ENCODE data around the gene TMEM205.

The TMEM205 gene

DNA sequence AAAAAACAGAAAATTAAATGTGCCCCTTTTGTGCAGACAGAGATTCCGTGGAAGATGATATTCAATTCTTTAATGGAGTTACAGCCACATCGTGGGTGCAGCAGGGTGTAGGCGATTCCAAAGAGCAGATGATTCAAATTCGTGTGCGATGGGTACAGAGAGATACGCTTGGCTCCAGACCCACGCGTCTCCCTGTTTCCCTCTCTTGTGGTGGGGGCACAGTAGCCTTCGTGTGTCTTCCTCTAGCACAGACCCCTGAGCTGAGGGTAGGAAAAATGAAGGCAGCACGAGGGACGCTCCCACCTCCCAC, 45.3 kb downstream of the TMEM205 start:
- Histone ChIP-seq H3F3A (ENCODE audit: control insufficient read depth, insufficient read depth) (no peaks in the 10 kb centered on the region), H3K27me3 (ENCODE audit: control insufficient read depth, low read length) (no peaks in the 10 kb centered on the region), H3K4me3 (ENCODE audit: low read length) (no peak overlapping the region), H3K36me3 (ENCODE audit: control insufficient read depth, low read length) (no peaks in the 10 kb centered on the region), H3K4me1 (ENCODE audit: control insufficient read depth, low read length) (no peaks in the 10 kb centered on the region), H3K27ac (ENCODE audit: low read depth, low read length) (no peak overlapping the region), H3K9me3 (ENCODE audit: control insufficient read depth, insufficient read depth, low read length) (no peaks in the 10 kb centered on the region), H3K4me2 (ENCODE audit: low read length) (no peak overlapping the region), H3K79me2 (ENCODE audit: control insufficient read depth, low read length) (no peaks in the 10 kb centered on the region), H3K9me2 (replicated peaks; ENCODE audit: control insufficient read depth, low read length) (no peaks in the 10 kb centered on the region), H4K20me1 (ENCODE audit: control insufficient read depth, insufficient read depth, low read depth, low read length) (no peaks in the 10 kb centered on the region)
- no peak for TF ChIP-seq EZH2phosphoT487 (IDR thresholded peaks at IDR 0.05; ENCODE audit: borderline replicate concordance, low read length)
- TF ChIP-seq, protein P1, sequence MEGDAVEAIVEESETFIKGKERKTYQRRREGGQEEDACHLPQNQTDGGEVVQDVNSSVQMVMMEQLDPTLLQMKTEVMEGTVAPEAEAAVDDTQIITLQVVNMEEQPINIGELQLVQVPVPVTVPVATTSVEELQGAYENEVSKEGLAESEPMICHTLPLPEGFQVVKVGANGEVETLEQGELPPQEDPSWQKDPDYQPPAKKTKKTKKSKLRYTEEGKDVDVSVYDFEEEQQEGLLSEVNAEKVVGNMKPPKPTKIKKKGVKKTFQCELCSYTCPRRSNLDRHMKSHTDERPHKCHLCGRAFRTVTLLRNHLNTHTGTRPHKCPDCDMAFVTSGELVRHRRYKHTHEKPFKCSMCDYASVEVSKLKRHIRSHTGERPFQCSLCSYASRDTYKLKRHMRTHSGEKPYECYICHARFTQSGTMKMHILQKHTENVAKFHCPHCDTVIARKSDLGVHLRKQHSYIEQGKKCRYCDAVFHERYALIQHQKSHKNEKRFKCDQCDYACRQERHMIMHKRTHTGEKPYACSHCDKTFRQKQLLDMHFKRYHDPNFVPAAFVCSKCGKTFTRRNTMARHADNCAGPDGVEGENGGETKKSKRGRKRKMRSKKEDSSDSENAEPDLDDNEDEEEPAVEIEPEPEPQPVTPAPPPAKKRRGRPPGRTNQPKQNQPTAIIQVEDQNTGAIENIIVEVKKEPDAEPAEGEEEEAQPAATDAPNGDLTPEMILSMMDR (IDR thresholded peaks at IDR 0.05; ENCODE audit: low read depth, low read length, poor library complexity, severe bottlenecking): no peak

DNA sequence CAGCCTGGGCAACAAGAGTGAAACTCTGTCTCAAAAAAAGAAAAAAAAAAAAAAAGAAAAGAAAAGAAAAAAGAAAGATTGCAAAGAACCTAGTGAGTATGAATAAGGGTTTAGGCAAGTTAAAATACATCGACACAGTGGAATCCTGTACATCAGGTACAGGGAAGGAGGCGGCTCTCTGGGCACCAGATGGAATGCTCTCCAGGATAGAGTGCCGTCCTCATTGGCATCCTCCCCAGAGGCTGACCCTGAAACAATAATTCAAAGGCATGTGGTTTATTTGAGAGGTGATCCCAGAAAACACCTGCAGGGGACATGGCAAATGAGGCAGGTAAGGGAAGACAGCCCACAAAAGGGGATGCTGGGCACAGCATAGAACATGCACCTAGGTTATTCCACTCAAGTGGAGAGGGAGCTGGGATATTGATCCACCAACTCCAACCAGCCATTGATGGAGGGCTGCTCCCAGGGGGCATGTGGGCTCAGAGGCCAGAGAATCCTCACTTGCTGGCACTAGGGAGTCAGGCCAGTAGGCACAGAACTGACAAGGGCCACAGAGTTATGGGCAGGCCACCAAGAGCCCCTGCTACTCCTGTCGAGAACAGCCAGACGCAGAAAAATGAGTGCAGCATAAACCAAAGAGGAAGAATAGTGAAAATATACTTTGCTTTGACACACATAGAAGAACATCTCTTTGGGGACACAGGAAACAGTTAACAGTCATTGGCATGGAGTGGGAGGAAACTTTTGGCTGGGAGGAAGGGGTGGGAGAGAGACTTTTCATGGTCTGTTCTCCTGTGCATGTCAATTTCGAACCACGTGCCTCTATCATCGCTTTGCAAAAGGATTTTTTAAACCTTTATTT, 45.9 kb downstream of the TMEM205 start:
- no peaks in the 10 kb centered on the region for H3K9me3 ChIP-seq (ENCODE audit: control insufficient read depth, insufficient read depth, low read length)
- no peaks in the 10 kb centered on the region for H4K20me1 ChIP-seq (ENCODE audit: control insufficient read depth, insufficient read depth, low read depth, low read length)
- no peaks in the 10 kb centered on the region for H3K9me2 ChIP-seq (replicated peaks; ENCODE audit: control insufficient read depth, low read length)
- H3K4me3 ChIP-seq (ENCODE audit: low read length): no peak overlapping the region
- no peaks in the 10 kb centered on the region for H3K79me2 ChIP-seq (ENCODE audit: control insufficient read depth, low read length)
- no peaks in the 10 kb centered on the region for H3K27me3 ChIP-seq (ENCODE audit: control insufficient read depth, low read length)
- no peaks in the 10 kb centered on the region for H3F3A ChIP-seq (ENCODE audit: control insufficient read depth, insufficient read depth)
- TF ChIP-seq, protein P1 (IDR thresholded peaks at IDR 0.05; ENCODE audit: low read depth, low read length, poor library complexity, severe bottlenecking): no peak
- TF ChIP-seq EZH2phosphoT487 (IDR thresholded peaks at IDR 0.05; ENCODE audit: borderline replicate concordance, low read length): no peak
- no peaks in the 10 kb centered on the region for H3K4me1 ChIP-seq (ENCODE audit: control insufficient read depth, low read length)
- no peaks in the 10 kb centered on the region for H3K36me3 ChIP-seq (ENCODE audit: control insufficient read depth, low read length)
- H3K27ac ChIP-seq (ENCODE audit: low read depth, low read length): no peak overlapping the region
- H3K4me2 ChIP-seq (ENCODE audit: low read length): no peak overlapping the region

DNA sequence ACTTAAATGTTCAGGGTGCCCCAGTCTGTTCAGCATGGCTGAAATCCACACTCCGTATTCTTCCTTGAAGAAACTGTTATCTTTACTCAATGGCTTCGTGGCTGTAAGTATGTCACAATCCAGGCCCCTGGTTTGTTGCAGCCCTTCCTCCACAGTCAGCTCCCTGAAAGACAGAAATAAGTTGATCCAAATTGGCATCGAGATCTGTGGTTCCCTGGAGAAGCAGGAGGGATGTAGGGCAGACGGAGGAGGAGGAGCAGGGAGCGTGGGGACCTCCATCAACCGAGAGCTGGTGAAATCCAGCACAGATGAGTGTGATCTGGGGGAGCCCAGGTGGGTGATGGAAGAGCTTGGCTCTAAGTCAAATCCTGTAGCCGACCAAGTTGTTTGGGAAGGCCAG, 49.8 kb downstream of the TMEM205 start:
- Histone ChIP-seq H3K9me2 (replicated peaks; ENCODE audit: control insufficient read depth, low read length) (no peaks in the 10 kb centered on the region), H4K20me1 (ENCODE audit: control insufficient read depth, insufficient read depth, low read depth, low read length) (no peaks in the 10 kb centered on the region), H3K36me3 (ENCODE audit: control insufficient read depth, low read length) (no peaks in the 10 kb centered on the region), H3F3A (ENCODE audit: control insufficient read depth, insufficient read depth) (no peaks in the 10 kb centered on the region), H3K9me3 (ENCODE audit: control insufficient read depth, insufficient read depth, low read length) (no peaks in the 10 kb centered on the region), H3K4me3 (ENCODE audit: low read length) (no peak overlapping the region), H3K4me2 (ENCODE audit: low read length) (no peak overlapping the region), H3K79me2 (ENCODE audit: control insufficient read depth, low read length) (no peaks in the 10 kb centered on the region), H3K27ac (ENCODE audit: low read depth, low read length) (no peak overlapping the region), H3K27me3 (ENCODE audit: control insufficient read depth, low read length) (no peaks in the 10 kb centered on the region), H3K4me1 (ENCODE audit: control insufficient read depth, low read length) (peaks cover 8% of the 10 kb centered on the region)
- TF ChIP-seq EZH2phosphoT487 (IDR thresholded peaks at IDR 0.05; ENCODE audit: borderline replicate concordance, low read length): no peak
- TF ChIP-seq, protein P1 (IDR thresholded peaks at IDR 0.05; ENCODE audit: low read depth, low read length, poor library complexity, severe bottlenecking): no peak
